Islet of Langerhans (tissue), 1 donor: ENCODE measurements around the gene PASK.

Experiments
- FAIRE-seq: peaks from one replicate; lab custom pipeline; 2011; peaks lifted over from hg19 to GRCh38; lab: Jason Lieb, UNC

Gene PASK

GRCh38 chr2:241080405-241081189 is 68.7 kb downstream of the PASK start:
- no peak for FAIRE-seq

- no peak for FAIRE-seq
Measured at GRCh38 chr2:241074901-241075540, 74.3 kb downstream of the PASK start.

- FAIRE-seq = no peak
Measured at GRCh38 chr2:241074065-241074818, 75.0 kb downstream of the PASK start.

GRCh38 chr2:241073166-241074064 is 75.9 kb downstream of the PASK start:
- FAIRE-seq = no peak

GRCh38 chr2:241072553-241073165 is 76.6 kb downstream of the PASK start:
- FAIRE-seq = no peak

- no peak for FAIRE-seq
Measured at GRCh38 chr2:241072151-241072550, 77.1 kb downstream of the PASK start.

- FAIRE-seq = no peak
Measured at GRCh38 chr2:241071677-241072111, 77.6 kb downstream of the PASK start.

GRCh38 chr2:241070811-241071676 is 78.2 kb downstream of the PASK start:
- no peak for FAIRE-seq

- FAIRE-seq = no peak
Measured at GRCh38 chr2:241070361-241070760, 78.9 kb downstream of the PASK start.

GRCh38 chr2:241069821-241070281 is 79.4 kb downstream of the PASK start:
- no peak for FAIRE-seq

GRCh38 chr2:241068942-241069810 is 80.1 kb downstream of the PASK start:
- FAIRE-seq = no peak

- no peak for FAIRE-seq
Measured at GRCh38 chr2:241068136-241068941, 80.9 kb downstream of the PASK start.

GRCh38 chr2:241067501-241068135 is 81.7 kb downstream of the PASK start:
- no peak for FAIRE-seq

- FAIRE-seq = no peak
Measured at GRCh38 chr2:241066893-241067341, 82.4 kb downstream of the PASK start.

- no peak for FAIRE-seq
Measured at GRCh38 chr2:241066171-241066892, 82.9 kb downstream of the PASK start.

GRCh38 chr2:241065355-241065803 is 83.9 kb downstream of the PASK start:
- FAIRE-seq = no peak

- FAIRE-seq = no peak
Measured at GRCh38 chr2:241064802-241065354, 84.4 kb downstream of the PASK start.
